Epithelial cell of esophagus (primary cell): Measurements from ENCODE around the gene MDH1B.
"Not testable (repeated sequence)": the region's sequence is repeated elsewhere in the genome, so short reads cannot be mapped to it uniquely, and the experiment has no call there.

ENCODE experiments used
- DNase-seq: peaks from one replicate; pipeline ENCODE4 v3.0.0; 2010; ENCODE audit warnings: low read depth
- H3K4me3 ChIP-seq: 2 replicates; pipeline ENCODE4 v1.5.1; 2011; ENCODE audit warnings: mild to moderate bottlenecking, low read length, control low read depth
- CTCF ChIP-seq: IDR thresholded peaks from 2 replicates; pipeline ENCODE4 v1.5.1; 2011; ENCODE audit warnings: low read depth, mild to moderate bottlenecking, low read length, control low read depth, inconsistent platforms; ENCODE audit not compliant: insufficient read depth; ENCODE audit errors: missing control alignments

The MDH1B gene

GRCh38 chr2:206728277-206729199 is 36.6 kb downstream of the MDH1B start:
- no peak for TF ChIP-seq CTCF
- H3K4me3 ChIP-seq = no peak overlapping the region
- DNase-seq = peak; percentile 57

GRCh38 chr2:206727287-206727686 is 37.8 kb downstream of the MDH1B start:
- no peak overlapping the region for H3K4me3 ChIP-seq
- TF ChIP-seq CTCF = no peak
- DNase-seq = no peak

GRCh38 chr2:206723288-206723687 is 41.8 kb downstream of the MDH1B start:
- DNase-seq = no peak
- no peak for TF ChIP-seq CTCF
- H3K4me3 ChIP-seq = no peak overlapping the region

GRCh38 chr2:206721256-206721920 is 43.7 kb downstream of the MDH1B start:
- DNase-seq = no peak

GRCh38 chr2:206718296-206718695 is 46.8 kb downstream of the MDH1B start, which contains the start of gene DYTN:
Gene DYTN (minus strand): TSS chr2:206718396. CDS start chr2:206718279, 117 bp downstream.
- no peak within 1 kb of the TSS for H3K4me3 ChIP-seq
- no peak for TF ChIP-seq CTCF
- no peak for DNase-seq

More at GRCh38 chr2:206721256-206721920, 43.7 kb downstream of the MDH1B start:
- TF ChIP-seq CTCF = no peak
- no peak overlapping the region for H3K4me3 ChIP-seq

GRCh38 chr2:206716623-206717022 is 48.5 kb downstream of the MDH1B start:
- TF ChIP-seq CTCF = no peak
- H3K4me3 ChIP-seq = no peak overlapping the region
- no peak for DNase-seq

- H3K4me3 ChIP-seq, DNase-seq: not testable (repeated sequence)
Measured at GRCh38 chr2:206715183-206715582, 49.9 kb downstream of the MDH1B start.
